ENCODE results near the gene HBA1.
"Not testable (repeated sequence)": the region's sequence is repeated elsewhere in the genome, so short reads cannot be mapped to it uniquely, and the experiment has no call there.

HBA1 gene

DNA sequence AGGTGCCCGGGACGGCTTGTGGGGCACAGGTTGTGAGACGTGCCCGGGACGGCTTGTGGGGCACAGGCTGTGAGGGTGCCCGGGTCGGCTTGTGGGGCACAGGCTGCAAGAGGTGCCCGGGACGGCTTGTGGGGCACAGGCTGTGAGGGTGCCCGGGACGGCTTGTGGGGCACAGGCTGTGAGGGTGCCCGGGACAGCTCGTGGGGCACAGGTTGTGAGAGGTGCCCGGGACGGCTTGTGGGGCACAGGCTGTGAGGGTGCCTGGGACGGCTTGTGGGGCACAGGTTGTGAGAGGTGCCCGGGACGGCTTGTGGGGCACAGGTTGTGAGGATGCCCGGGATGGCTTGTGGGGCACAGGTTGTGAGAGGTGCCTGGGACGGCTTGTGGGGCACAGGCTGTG is 16.2 kb upstream of the HBA1 start:
- not testable (repeated sequence) for FAIRE-seq

DNA sequence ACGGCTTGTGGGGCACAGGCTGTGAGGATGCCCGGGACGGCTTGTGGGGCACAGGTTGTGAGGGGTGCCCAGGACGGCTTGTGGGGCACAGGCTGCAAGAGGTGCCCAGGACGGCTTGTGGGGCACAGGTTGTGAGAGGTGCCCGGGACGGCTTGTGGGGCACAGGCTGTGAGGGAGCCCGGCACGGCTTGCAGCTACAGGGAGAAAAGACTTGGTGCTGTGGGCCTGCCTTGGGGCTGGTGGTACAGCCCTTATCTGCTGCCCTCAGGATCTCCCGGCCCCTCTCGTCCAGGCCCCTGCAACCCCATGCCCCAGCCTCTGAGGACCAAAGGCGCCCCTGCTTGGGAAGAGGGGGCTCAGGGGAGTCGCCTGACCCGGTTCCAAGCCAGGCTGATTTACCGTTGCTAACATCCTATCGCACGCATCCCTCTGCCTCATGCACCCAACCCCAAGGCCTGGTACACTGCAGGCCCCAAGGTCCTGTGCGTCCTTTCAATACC is 15.7 kb upstream of the HBA1 start:
- no peak for FAIRE-seq

GRCh38 chr16:162271-162991 is 14.0 kb upstream of the HBA1 start:
- FAIRE-seq: no peak

- FAIRE-seq: not testable (repeated sequence)
These were observed 13.3 kb upstream of the HBA1 start for GRCh38 chr16:163139-163538.

DNA sequence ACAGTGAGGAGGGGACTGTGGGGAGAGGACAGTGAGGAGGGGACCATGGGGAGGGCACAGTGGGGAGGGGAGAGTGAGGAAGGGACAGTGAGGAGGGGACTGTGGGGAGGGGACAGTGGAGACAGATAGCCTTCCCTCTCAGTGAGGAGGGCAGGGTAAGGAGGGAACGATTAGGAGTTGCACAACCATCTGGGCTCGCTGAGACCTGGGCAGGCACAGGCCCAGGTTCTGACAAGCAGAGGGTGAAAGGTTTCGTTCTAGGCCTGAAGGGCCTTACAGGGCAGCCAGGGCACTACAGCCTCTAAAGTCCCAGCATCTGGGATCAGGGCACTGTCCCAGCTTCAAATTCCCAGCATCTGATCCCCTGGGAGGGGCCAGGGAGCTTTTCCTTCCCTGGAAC is 12.8 kb upstream of the HBA1 start:
- FAIRE-seq: not testable (repeated sequence)

DNA sequence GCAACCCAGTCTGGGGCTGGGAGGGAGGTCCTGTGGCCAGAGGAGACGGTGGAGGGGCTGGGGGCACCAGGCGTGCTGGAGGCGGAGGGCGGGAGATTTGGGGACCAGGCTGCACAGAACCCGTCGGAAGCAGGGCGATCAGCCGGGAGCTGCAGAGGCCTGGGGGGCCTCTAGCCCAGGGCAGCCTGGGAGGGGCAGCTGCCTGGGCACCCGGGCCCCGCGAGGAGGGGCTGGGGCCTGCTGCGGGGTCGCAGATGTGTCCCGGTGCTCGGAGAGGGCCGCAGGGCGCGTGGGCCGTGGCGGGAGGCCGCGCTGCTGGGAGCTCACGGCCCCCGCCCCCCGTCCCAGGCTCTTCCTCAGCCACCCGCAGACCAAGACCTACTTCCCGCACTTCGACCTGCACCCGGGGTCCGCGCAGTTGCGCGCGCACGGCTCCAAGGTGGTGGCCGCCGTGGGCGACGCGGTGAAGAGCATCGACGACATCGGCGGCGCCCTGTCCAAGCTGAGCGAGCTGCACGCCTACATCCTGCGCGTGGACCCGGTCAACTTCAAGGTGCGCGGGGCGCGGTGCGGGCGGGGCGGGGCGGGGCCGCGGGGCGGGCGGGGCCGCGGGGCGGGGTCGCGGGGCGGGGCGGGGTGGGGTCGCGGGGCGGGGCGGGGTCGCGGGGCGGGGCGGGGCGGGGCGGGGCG is 12.2 kb upstream of the HBA1 start:
- FAIRE-seq: not testable (repeated sequence)

DNA sequence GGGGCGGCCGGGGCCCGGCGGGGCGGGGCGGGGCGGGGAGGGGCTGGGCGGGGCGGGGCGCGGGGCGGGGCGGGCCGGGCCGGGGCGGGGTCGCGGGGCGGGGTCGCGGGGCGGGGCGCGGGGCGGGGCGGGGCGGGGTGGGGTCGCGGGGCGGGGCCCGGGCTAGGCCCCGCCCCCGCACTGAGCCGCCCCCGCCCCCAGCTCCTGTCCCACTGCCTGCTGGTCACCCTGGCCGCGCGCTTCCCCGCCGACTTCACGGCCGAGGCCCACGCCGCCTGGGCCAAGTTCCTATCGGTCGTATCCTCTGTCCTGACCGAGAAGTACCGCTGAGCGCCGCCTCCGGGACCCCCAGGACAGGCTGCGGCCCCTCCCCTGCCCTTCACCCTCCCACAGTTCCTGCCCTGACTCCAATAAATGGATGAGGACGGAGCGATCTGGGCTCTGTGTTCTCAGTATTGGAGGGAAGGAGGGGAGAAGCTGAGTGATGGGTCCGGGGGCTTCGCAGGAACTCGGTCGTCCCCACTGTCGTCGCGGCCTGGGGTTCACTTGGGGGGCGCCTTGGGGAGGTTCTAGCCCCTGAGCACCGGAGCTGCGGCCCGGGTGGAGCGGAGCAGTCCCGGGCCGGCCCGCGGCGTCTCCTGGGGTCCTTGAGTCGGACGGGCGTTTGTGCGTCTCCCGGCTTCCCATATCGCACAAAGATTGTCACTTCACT is 11.5 kb upstream of the HBA1 start:
- FAIRE-seq: no peak

DNA sequence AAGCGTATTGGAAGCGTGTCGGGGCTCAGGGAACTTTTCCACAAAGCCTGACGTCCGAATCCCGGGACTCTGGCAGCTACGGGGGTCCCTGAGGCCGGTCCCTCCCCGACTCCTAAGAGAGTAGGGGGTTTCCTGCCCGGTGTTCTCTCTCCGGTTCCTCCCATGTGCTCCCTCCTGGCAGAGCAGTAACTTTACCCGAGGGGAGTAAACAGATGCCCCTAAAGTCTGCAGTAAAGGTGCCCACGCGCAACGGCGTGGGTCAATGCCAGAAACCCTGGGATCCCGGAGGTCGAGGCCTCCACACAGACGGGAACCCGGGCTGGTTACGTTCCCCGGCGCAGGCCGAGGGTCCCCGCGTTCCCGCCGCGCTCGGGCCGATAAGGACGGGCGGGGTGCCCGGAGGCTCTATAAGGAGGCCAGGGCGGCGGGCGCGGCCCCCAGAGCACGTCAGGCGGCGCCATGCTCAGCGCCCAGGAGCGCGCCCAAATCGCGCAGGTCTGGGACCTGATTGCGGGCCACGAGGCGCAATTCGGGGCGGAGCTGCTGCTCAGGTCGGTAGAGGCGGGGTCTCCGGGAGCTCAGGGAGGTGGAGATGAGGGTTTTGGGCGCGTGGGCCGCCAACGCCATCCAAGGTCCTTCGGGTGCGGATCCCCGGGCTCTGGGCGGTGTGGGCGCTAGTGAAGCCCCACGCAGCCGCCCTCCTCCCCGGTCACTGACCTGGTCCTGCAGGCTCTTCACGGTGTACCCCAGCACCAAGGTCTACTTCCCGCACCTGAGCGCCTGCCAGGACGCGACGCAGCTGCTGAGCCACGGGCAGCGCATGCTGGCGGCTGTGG is 10.7 kb upstream of the HBA1 start, which contains the start of gene HBM:
TSS of gene HBM (plus strand) at position 440 of the 836 bp plus-strand sequence. CDS start at position 460, 20 bp downstream.
- no peak for FAIRE-seq

- FAIRE-seq: no peak
These were observed 9.9 kb upstream of the HBA1 start for GRCh38 chr16:166375-167121.

- no peak for FAIRE-seq
These were observed 9.3 kb upstream of the HBA1 start for GRCh38 chr16:167122-167690.

DNA sequence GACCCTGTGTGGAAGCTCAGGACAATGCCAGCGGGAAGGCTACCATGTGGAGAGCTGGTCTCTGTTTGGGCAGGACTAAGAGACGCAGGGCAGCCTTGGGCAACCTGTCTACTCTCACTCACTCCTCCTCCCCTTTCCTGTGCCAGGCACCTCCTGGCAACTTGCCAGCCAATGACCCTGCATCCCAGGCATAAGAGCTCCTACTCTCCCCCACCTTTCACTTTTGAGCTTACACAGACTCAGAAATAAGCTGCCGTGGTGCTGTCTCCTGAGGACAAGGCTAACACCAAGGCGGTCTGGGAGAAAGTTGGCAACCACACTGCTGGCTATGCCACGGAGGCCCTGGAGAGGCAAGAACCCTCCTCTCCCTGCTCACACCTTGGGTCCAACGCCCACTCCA is 8.1 kb upstream of the HBA1 start:
- FAIRE-seq: no peak

GRCh38 chr16:169014-169413 is 7.5 kb upstream of the HBA1 start:
- FAIRE-seq: no peak

GRCh38 chr16:170088-170507 is 6.4 kb upstream of the HBA1 start:
- FAIRE-seq: not testable (repeated sequence)

- no peak for FAIRE-seq
These were observed 5.7 kb upstream of the HBA1 start for GRCh38 chr16:170788-171187.

DNA sequence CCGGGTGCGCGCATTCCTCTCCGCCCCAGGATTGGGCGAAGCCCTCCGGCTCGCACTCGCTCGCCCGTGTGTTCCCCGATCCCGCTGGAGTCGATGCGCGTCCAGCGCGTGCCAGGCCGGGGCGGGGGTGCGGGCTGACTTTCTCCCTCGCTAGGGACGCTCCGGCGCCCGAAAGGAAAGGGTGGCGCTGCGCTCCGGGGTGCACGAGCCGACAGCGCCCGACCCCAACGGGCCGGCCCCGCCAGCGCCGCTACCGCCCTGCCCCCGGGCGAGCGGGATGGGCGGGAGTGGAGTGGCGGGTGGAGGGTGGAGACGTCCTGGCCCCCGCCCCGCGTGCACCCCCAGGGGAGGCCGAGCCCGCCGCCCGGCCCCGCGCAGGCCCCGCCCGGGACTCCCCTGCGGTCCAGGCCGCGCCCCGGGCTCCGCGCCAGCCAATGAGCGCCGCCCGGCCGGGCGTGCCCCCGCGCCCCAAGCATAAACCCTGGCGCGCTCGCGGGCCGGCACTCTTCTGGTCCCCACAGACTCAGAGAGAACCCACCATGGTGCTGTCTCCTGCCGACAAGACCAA is 4.0 kb upstream of the HBA1 start, which contains the start of gene HBA2:
TSS of gene HBA2 (plus strand) at position 503 of the 568 bp plus-strand sequence. CDS start at position 540, 37 bp downstream.
- not testable (repeated sequence) for FAIRE-seq

GRCh38 chr16:173211-173854 is 3.1 kb upstream of the HBA1 start:
- not testable (repeated sequence) for FAIRE-seq

- FAIRE-seq: not testable (repeated sequence)
These were observed 2.3 kb upstream of the HBA1 start for GRCh38 chr16:173928-174769.

- no peak for FAIRE-seq
These were observed 1.2 kb upstream of the HBA1 start for GRCh38 chr16:175011-175949.

Measured in islet of Langerhans (tissue), 1 donor.